Fibroblast of the aortic adventitia (primary cell): ENCODE results near the gene RELCH. TPM values are rescaled to one million over a fixed set of nuclear protein-coding genes. Genes with fewer than 3 reads are reported as not detected.

Source experiments
- DNase-seq: peaks from one replicate; pipeline ENCODE4 v3.0.0-alpha.2; 2010; ENCODE audit warnings: low read depth
- H3K4me3 ChIP-seq: 2 replicates; pipeline ENCODE4 v1.5.1; 2011; ENCODE audit warnings: low read depth, mild to moderate bottlenecking, control low read depth, low read length, moderate library complexity
- total RNA-seq: library from RNA; depleted of rRNA; stranded (reverse); fragments of >200 nt; gene quantifications from 2 replicates; pipeline ENCODE4 v1.2.3, GENCODE V29; 2012; ENCODE audit warnings: low replicate concordance
- TF ChIP-seq, protein P1 (sequence below): IDR thresholded peaks from 2 replicates; pipeline ENCODE4 v1.5.1; 2011; ENCODE audit warnings: mild to moderate bottlenecking, low read length, control low read depth, inconsistent platforms; ENCODE audit not compliant: insufficient read depth

Gene RELCH
- total RNA-seq, 1 donor = 44.0 TPM

DNA sequence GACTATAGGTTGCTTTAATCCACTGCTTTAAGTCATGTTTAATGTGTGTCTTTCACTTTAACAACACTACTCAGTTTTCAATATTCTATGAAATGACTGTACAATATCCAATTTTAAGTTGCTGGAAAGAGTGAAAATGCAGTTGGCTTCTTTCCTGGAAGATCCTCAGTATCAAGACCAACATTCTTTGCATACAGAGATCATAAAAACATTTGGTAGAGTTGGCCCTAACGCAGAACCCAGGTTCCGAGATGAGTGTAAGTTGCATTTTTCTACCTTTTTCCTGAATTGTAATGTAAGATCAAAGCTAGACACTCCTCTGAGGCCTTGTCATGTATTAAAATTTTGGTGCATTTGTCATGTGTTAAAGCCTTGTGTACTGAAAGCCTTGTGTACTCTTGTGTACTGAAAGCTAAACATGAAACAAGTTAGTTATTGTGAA is 95.2 kb downstream of the RELCH start:
- TF ChIP-seq, protein P1, sequence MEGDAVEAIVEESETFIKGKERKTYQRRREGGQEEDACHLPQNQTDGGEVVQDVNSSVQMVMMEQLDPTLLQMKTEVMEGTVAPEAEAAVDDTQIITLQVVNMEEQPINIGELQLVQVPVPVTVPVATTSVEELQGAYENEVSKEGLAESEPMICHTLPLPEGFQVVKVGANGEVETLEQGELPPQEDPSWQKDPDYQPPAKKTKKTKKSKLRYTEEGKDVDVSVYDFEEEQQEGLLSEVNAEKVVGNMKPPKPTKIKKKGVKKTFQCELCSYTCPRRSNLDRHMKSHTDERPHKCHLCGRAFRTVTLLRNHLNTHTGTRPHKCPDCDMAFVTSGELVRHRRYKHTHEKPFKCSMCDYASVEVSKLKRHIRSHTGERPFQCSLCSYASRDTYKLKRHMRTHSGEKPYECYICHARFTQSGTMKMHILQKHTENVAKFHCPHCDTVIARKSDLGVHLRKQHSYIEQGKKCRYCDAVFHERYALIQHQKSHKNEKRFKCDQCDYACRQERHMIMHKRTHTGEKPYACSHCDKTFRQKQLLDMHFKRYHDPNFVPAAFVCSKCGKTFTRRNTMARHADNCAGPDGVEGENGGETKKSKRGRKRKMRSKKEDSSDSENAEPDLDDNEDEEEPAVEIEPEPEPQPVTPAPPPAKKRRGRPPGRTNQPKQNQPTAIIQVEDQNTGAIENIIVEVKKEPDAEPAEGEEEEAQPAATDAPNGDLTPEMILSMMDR = no peak
- DNase-seq = peak; percentile 92
- H3K4me3 ChIP-seq = no peak overlapping the region

DNA sequence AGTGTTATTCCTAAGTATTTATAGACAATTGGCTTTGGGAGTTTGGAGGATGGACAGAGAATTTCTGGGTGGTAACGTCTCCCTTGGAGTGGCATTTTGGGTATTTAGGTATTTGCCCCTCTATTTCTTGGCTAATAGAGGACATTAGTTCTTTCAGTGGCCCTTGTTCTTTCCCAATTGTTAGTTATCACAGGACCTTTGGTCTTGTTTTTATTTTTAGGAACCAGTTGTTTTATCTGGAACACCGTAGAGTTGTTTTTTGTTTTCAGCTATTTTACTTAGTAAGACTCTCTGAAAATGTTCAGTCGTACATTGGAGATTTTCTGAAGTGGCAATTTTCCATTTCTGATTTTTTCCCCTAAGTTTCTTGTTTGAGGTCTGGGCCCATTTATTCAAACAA is 97.6 kb downstream of the RELCH start:
- TF ChIP-seq, protein P1 = no peak
- no peak for DNase-seq
- no peak overlapping the region for H3K4me3 ChIP-seq

DNA sequence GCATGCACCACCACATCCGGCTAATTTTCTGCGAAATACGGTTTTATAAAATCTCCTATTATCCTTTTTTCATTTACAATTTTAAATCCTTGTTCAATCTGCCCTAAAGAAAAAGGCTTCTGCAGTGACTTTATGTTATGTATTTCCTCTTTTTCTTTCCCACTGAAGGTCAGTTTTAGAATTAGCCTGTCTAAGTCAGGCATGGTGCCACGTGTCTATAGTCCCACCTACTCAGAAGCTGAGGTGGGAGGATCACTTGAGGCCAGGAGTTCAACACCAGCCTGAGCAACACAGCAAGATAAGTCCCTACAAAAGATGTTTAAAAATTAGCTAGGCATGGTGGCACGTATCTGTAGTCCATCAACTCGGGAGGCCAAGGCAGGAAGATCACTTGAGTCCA is 98.2 kb downstream of the RELCH start:
- H3K4me3 ChIP-seq = no peak overlapping the region
- no peak for DNase-seq
- TF ChIP-seq, protein P1 = no peak

DNA sequence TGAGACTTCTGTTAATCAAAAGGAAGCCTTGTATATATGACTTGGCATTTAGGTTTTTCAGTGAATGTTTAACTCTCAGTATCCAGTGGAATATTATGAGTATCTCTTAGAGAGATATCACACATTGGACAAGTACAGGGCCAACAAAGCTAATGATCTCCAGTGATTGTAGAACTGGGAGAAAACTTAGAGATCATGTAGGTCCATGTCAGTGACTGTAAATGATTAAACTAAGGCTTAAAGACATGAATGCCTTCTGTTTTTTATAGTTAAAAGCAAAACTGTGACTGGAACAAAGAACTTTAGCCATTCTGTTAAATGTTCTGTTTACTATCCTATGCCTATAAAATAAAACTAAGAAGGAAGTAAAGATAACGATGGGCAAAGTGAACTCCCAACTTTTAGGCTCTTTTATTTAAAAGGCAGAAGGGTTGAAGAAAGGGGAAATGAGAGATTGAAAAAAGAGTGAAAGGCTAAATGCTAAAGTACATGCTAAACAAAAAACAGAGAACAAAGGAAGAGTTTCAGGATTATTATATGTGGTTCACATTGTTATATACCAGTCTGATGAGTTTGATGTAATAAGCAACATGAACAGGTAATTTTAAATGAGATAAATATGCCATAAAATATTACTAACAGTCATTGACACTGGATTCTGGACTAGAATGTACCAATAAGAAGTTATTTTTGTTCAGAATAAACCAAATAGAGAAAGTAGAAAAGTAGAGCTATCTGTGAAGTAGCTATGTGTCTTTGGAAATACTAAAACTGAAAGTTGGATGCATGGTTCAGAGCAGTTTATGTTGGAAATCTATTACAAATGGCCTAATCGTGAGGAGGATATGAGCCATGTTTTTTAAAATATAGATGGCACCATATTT is 101.0 kb downstream of the RELCH start:
- H3K4me3 ChIP-seq = no peak overlapping the region
- no peak for DNase-seq
- TF ChIP-seq, protein P1 = no peak

DNA sequence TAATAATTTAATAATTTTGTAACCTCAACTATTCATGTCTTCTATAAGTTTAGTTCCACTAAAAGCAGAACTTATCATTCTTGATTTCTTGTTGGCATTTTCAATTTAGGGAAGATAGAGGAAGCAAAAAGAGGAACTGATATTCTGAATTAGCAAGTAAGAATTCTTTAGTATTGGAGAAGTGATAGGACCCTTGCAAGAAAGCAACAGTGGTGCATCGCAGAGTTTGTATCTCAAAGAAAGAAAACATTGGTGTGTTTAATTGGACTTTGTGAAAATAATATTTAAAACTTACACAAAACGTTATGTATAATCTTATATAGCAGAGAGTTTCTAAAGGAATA is 101.6 kb downstream of the RELCH start:
- no peak overlapping the region for H3K4me3 ChIP-seq
- DNase-seq = no peak
- TF ChIP-seq, protein P1 = no peak

DNA sequence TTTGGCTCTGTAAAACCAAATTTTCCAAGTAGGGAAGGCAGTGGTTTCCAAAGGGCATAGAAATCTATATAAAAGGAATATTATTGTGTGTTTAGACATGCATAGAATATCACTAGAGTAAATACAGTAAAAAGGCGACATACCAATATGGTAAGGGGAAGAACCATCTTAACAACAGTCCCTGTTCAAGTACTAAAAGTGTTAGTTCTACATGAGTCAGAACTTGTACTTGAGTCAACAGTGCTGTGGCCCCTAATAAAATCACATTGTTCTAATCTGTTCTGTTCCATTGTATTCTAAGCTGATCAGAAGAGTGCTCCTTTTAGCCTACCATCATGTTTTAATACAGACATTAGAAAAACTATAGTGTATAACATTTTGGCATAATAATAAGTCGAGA is 102.0 kb downstream of the RELCH start:
- no peak overlapping the region for H3K4me3 ChIP-seq

More for the DNA sequence above, 102.0 kb downstream of the RELCH start:
- no peak for DNase-seq
- TF ChIP-seq, protein P1 = no peak
